Coronary artery (tissue), 2 donors: ENCODE data around the gene CDH6.

ENCODE experiments used
- DNase-seq: peaks from one replicate; pipeline ENCODE4 v3.0.0-alpha.2; 2017; ENCODE audit warnings: low spot score
- H3K27ac ChIP-seq, 2 donors: fragments of 200-600 bp; sonication (generic); one replicate each; pipeline ENCODE4 v1.5.1; 2016 to 2019
- H3K4me3 ChIP-seq: fragments of 200-600 bp; sonication (generic); 2 replicates; pipeline ENCODE4 v1.5.1; 2016; ENCODE audit warnings: mild to moderate bottlenecking, moderate library complexity
- TF ChIP-seq, protein P1 (sequence below): fragments of 200-600 bp; sonication (generic); IDR thresholded peaks from one replicate; pipeline ENCODE4 v1.5.1; 2019; ENCODE audit warnings: antibody characterized with exemption

The CDH6 gene

DNA sequence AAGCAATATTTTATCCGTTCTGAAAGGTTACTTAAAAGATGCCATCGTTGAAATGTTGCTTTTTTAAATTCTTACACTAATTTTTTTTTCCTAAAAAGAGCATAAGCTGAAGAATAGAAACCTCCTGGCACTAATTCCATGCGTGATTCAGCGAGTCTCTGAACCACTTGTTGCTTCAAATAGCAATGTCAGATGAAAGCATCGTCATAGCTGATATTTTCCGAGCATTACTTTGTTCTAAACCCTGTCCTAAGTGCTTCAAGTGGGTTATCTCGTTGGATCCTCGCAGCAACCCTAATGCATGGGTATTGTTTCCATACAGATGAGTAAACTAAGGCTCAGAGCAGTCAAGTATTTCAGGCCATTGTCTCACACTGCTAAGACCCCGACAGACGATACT, 79.7 kb downstream of the CDH6 start:
- Histone ChIP-seq H3K27ac (peak overlapping the region in 1 of 2 donors; percentile 38), H3K4me3 (peak overlapping the region; percentile 67)
- no peak for DNase-seq
- TF ChIP-seq, protein P1, sequence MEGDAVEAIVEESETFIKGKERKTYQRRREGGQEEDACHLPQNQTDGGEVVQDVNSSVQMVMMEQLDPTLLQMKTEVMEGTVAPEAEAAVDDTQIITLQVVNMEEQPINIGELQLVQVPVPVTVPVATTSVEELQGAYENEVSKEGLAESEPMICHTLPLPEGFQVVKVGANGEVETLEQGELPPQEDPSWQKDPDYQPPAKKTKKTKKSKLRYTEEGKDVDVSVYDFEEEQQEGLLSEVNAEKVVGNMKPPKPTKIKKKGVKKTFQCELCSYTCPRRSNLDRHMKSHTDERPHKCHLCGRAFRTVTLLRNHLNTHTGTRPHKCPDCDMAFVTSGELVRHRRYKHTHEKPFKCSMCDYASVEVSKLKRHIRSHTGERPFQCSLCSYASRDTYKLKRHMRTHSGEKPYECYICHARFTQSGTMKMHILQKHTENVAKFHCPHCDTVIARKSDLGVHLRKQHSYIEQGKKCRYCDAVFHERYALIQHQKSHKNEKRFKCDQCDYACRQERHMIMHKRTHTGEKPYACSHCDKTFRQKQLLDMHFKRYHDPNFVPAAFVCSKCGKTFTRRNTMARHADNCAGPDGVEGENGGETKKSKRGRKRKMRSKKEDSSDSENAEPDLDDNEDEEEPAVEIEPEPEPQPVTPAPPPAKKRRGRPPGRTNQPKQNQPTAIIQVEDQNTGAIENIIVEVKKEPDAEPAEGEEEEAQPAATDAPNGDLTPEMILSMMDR, result no peak

- DNase-seq, result no peak
- H3K4me3 ChIP-seq, result peak overlapping the region; percentile 67
- TF ChIP-seq, protein P1, result no peak
- peak overlapping the region in 1 of 2 donors; percentile 57 for H3K27ac ChIP-seq
Observed at GRCh38 chr5:31273631-31274378, 80.3 kb downstream of the CDH6 start.

GRCh38 chr5:31280210-31280609, 86.7 kb downstream of the CDH6 start:
- DNase-seq, result no peak
- TF ChIP-seq, protein P1, result no peak
- Histone ChIP-seq H3K4me3 (no peak overlapping the region), H3K27ac (no peak overlapping the region)

- TF ChIP-seq, protein P1, result no peak
- DNase-seq, result no peak
Observed at GRCh38 chr5:31283326-31283725, 89.8 kb downstream of the CDH6 start.

DNA sequence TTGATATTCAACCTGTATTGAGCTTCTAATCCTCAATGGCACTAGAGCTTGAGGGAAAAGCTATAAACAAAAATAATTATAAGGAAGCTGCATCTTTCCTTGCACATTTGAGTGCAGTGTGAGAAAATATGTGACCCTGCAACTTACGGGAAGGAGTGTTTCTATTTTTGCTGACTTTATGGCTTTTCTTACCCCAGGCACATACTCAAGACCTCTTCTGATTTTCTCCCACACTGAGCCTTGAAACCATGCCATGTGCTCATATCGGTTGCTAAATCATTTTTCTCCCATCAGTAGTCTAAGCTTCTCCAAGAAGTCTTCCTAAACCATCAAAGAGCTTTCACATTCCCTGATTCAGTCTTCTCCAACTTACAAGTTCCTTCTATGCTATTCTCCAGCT, 91.5 kb downstream of the CDH6 start:
- no peak for DNase-seq
- H3K4me3 ChIP-seq, result no peak overlapping the region
- H3K27ac ChIP-seq, result no peak overlapping the region
- TF ChIP-seq, protein P1, result no peak

More at GRCh38 chr5:31283326-31283725, 89.8 kb downstream of the CDH6 start:
- Histone ChIP-seq H3K4me3 (no peak overlapping the region), H3K27ac (no peak overlapping the region)

DNA sequence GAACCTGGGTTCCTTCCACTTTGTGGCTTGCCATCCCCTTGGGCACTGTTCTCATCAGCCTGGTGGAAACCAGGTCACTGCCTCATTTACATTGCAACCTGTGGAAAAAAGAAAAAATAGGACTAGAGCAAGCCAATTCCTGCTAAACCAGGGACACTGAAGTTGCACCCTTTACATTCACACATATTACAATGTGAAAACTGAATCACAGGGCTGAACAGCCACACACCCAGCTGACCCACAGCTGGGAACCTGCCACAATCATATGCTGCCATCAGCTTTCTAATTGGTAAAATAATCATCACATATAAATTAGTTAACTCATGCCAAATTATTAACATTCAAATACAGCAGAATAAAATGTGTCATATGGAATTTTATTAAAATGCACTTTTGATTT, 94.5 kb downstream of the CDH6 start:
- no peak for DNase-seq
- TF ChIP-seq, protein P1, result no peak
- H3K4me3 ChIP-seq, result no peak overlapping the region
- H3K27ac ChIP-seq, result no peak overlapping the region

- no peak overlapping the region for H3K4me3 ChIP-seq
- no peak for DNase-seq
- H3K27ac ChIP-seq, result no peak overlapping the region
- TF ChIP-seq, protein P1, result no peak
Observed at GRCh38 chr5:31289429-31289828, 95.9 kb downstream of the CDH6 start.
